Measurements from ENCODE around the gene WHAMM. TPM values are rescaled to one million over a fixed set of nuclear protein-coding genes. Genes with fewer than 3 reads are reported as not detected.

The WHAMM gene
- total and polyA plus RNA-seq, 2 of the 4 experiments (the other 2 are of a cell fraction), result 1.4 to 4.1 TPM

DNA sequence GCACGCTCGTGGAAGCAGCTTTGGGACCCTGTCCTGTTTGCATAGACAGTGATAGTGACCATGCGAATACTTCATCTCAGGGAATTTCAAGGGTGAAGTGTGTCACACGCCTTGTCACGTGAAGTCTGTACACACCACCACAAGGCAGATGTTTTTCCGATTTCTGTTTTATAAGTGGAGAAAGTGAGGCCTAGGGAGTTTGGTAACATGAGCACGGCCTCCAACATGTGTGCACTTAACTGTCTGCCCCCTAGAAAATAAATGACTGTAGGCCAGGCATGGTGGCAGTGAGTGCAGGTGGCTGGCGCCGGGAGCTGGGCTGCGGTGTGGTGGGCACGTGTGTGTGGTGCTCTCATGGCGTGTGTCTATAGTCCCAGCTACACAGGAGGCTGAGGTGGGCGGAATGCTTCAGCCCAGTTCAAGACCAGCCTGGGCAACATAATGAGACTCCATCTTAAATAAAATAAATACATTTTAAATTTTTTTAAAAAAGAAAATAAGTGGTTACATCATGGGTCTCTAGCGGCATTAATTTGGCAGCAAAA is 42.0 kb downstream of the WHAMM start:
- Histone ChIP-seq H3K9ac (ENCODE audit: low read depth, low read length) (no peak overlapping the region), H2AK9ac (replicated peaks; ENCODE audit: low read depth, low read length, poor library complexity) (no peak overlapping the region), H2AK5ac (ENCODE audit: low read depth, low read length) (no peak overlapping the region), H3K36me3 (ENCODE audit: control insufficient read depth, insufficient read depth, low read length) (no peaks in the 10 kb centered on the region), H3K4me3 (ENCODE audit: insufficient read depth, low read depth, low read length) (no peak overlapping the region), H3K79me1 (ENCODE audit: low read depth in 1 of 2, low read length in 2 of 2) (no peaks in the 10 kb centered on the region), H3K4me1 (ENCODE audit: control insufficient read depth, insufficient read depth, low read length) (peaks cover 9% of the 10 kb centered on the region; the same call in 1 of the 2 replicates), H4K20me1 (ENCODE audit: insufficient read depth, low read length) (no peaks in the 10 kb centered on the region), H4K5ac (ENCODE audit: low read depth, low read length) (no peak overlapping the region), H3K56ac (ENCODE audit: extremely low read depth, insufficient read depth, low read length) (no peak overlapping the region), H2AFZ (replicated peaks; ENCODE audit: low read length, poor library complexity) (no peak overlapping the region), H3K27me3 (ENCODE audit: control insufficient read depth, insufficient read depth, low read length) (no peaks in the 10 kb centered on the region), H3K14ac (replicated peaks; ENCODE audit: low read depth, low read length) (no peak overlapping the region), H3K18ac (ENCODE audit: low read depth, low read length) (no peak overlapping the region), H3K9me1 (ENCODE audit: insufficient read depth, low read length) (no peaks in the 10 kb centered on the region; the same call in 1 of the 2 replicates), H3K4ac (ENCODE audit: low read depth, low read length) (no peak overlapping the region), H4K91ac (ENCODE audit: insufficient read depth, low read depth, low read length) (no peak overlapping the region), H3K4me2 (ENCODE audit: low read depth, low read length) (no peak overlapping the region), H3K23ac (ENCODE audit: low read depth, low read length) (no peak overlapping the region), H2BK20ac (ENCODE audit: low read depth, low read length) (no peak overlapping the region), H3K9me3 (ENCODE audit: control insufficient read depth, insufficient read depth, low read length) (no peaks in the 10 kb centered on the region), H2BK5ac (ENCODE audit: low read depth, low read length, poor library complexity, severe bottlenecking) (no peak overlapping the region), H2BK15ac (ENCODE audit: low read depth, low read length) (no peak overlapping the region), H3K27ac (ENCODE audit: insufficient read depth, low read length) (no peak overlapping the region), H2BK120ac (ENCODE audit: low read depth, low read length) (no peak overlapping the region), H4K8ac (ENCODE audit: low read depth in 2 of 2, low read length in 2 of 2) (no peak overlapping the region)
- intact Hi-C loops (cut with micrococcal nuclease) (loop anchor here (10.0 kb wide), 1 partner anchor 103 kb away; the partner anchor contains the start of gene HOMER2), in situ Hi-C loops (cut with MboI; ENCODE audit: low sequenced_read_pairs) (no loop called here), dilution Hi-C loops (cut with HindIII; ENCODE audit: low sequenced_read_pairs, unreplicated experiment) (no loop called here)
- TF ChIP-seq SMC3 (IDR thresholded peaks at IDR 0.05; ENCODE audit: low read depth, low read length) (no peak), MAZ (IDR thresholded peaks at IDR 0.05; ENCODE audit: borderline replicate concordance, low read depth, low read length) (no peak), CEBPB (IDR thresholded peaks at IDR 0.05; ENCODE audit: low read depth, low read length) (no peak), RAD21 (IDR thresholded peaks at IDR 0.05; ENCODE audit: low read length) (no peak), RCOR1 (IDR thresholded peaks at IDR 0.05; ENCODE audit: insufficient replicate concordance, low read length) (no peak), FOS (IDR thresholded peaks at IDR 0.05; ENCODE audit: low read depth, low read length) (no peak), NFE2L2 (IDR thresholded peaks at IDR 0.05; ENCODE audit: low read depth, low read length) (no peak), POLR2A (IDR thresholded peaks at IDR 0.05; ENCODE audit: low read depth, low read length) (no peak), BHLHE40 (IDR thresholded peaks at IDR 0.05; ENCODE audit: low read depth, low read length) (no peak), MXI1 (IDR thresholded peaks at IDR 0.05; ENCODE audit: borderline replicate concordance, low read depth, low read length) (no peak), MAFK (IDR thresholded peaks at IDR 0.05; ENCODE audit: low read depth, low read length) (no peak)
- TF ChIP-seq, protein P1, sequence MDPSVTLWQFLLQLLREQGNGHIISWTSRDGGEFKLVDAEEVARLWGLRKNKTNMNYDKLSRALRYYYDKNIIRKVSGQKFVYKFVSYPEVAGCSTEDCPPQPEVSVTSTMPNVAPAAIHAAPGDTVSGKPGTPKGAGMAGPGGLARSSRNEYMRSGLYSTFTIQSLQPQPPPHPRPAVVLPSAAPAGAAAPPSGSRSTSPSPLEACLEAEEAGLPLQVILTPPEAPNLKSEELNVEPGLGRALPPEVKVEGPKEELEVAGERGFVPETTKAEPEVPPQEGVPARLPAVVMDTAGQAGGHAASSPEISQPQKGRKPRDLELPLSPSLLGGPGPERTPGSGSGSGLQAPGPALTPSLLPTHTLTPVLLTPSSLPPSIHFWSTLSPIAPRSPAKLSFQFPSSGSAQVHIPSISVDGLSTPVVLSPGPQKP (IDR thresholded peaks at IDR 0.05; ENCODE audit: borderline replicate concordance, low read depth, low read length), result no peak
- TF ChIP-seq, protein P2, sequence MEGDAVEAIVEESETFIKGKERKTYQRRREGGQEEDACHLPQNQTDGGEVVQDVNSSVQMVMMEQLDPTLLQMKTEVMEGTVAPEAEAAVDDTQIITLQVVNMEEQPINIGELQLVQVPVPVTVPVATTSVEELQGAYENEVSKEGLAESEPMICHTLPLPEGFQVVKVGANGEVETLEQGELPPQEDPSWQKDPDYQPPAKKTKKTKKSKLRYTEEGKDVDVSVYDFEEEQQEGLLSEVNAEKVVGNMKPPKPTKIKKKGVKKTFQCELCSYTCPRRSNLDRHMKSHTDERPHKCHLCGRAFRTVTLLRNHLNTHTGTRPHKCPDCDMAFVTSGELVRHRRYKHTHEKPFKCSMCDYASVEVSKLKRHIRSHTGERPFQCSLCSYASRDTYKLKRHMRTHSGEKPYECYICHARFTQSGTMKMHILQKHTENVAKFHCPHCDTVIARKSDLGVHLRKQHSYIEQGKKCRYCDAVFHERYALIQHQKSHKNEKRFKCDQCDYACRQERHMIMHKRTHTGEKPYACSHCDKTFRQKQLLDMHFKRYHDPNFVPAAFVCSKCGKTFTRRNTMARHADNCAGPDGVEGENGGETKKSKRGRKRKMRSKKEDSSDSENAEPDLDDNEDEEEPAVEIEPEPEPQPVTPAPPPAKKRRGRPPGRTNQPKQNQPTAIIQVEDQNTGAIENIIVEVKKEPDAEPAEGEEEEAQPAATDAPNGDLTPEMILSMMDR (conservative IDR thresholded peaks at IDR 0.05; ENCODE audit: low read depth, low read length), result no peak
- TF ChIP-seq, protein P3, sequence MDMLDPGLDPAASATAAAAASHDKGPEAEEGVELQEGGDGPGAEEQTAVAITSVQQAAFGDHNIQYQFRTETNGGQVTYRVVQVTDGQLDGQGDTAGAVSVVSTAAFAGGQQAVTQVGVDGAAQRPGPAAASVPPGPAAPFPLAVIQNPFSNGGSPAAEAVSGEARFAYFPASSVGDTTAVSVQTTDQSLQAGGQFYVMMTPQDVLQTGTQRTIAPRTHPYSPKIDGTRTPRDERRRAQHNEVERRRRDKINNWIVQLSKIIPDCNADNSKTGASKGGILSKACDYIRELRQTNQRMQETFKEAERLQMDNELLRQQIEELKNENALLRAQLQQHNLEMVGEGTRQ (IDR thresholded peaks at IDR 0.05; ENCODE audit: low read depth, low read length), result no peak
- DNase-seq (no peak), ATAC-seq (ENCODE audit: low read depth) (no peak)
- ChIA-PET POLR2A (ENCODE audit: unreplicated experiment) (no interaction called here), CTCF (interaction anchor here (1.1 to 1.6 kb wide), 2 partner anchors 26 to 159 kb away, joined by 4 to 5 read pairs; no protein-coding TSS in a partner anchor)
- 96% methylated on average over 4 of the region's 14 CpGs; no CpG with 5 or more reads in 1 of the 2 experiments for WGBS, 2 experiments (ENCODE audit: extremely low coverage in 2 of 2, insufficient read length in 1 of 2)
- BruUV-seq (replicated peaks), result no TSS peak
